Heart left ventricle (tissue), 16 donors: ENCODE data around the gene UBE2U. TPM values are rescaled to one million over a fixed set of nuclear protein-coding genes. Genes with fewer than 3 reads are reported as not detected.

Experiments used
- ATAC-seq, 4 donors: fragments of 200-7000 bp; cut with Tn5 transposase; one replicate each; pipeline ENCODE4 v1.9.1; 2020 to 2022; ENCODE audit warnings: moderate library complexity in 4 of 4, mild to moderate bottlenecking in 3 of 4, moderate number of reproducible peaks in 1 of 4
- DNase-seq, 5 donors: peaks; one replicate each; pipeline ENCODE4 v3.0.0-alpha.2; 2020
- H3K27ac ChIP-seq, 12 donors: fragments of 200-600 bp; sonication (generic) in 4 of 12; one replicate each; pipeline versions ENCODE4 v1.5.0 to v1.8.0; 2016 to 2022; ENCODE audit warnings: mild to moderate bottlenecking in 2 of 12
- H3K27me3 ChIP-seq, 9 donors: fragments of 200-600 bp; sonication (generic) in 2 of 9; one replicate each; pipeline versions ENCODE4 v1.5.1 to v1.8.0; 2016 to 2022; ENCODE audit warnings: mild to moderate bottlenecking in 3 of 9
- H3K36me3 ChIP-seq, 9 donors: fragments of 200-600 bp; sonication (generic) in 2 of 9; one replicate each; pipeline versions ENCODE4 v1.5.0 to v1.8.0; 2018 to 2022; ENCODE audit warnings: mild to moderate bottlenecking in 2 of 9
- H3K4me1 ChIP-seq, 12 donors: fragments of 200-600 bp; sonication (generic) in 4 of 12; one replicate each; pipeline versions ENCODE4 v1.5.0 to v1.8.0; 2016 to 2022; ENCODE audit warnings: mild to moderate bottlenecking in 3 of 12
- H3K4me3 ChIP-seq, 12 donors: fragments of 200-600 bp; sonication (generic) in 4 of 12; one replicate each; pipeline versions ENCODE4 v1.5.0 to v1.8.0; 2017 to 2022; ENCODE audit warnings: mild to moderate bottlenecking in 9 of 12, moderate library complexity in 4 of 12
- H3K9me3 ChIP-seq, 12 donors: fragments of 200-600 bp; sonication (generic) in 4 of 12; one replicate each; pipeline versions ENCODE4 v1.5.0 to v1.8.0; 2016 to 2022; ENCODE audit warnings: mild to moderate bottlenecking in 1 of 12
- CTCF ChIP-seq, 12 donors: fragments of 200-600 bp; sonication (generic) in 4 of 12; IDR thresholded peaks; one replicate each; pipeline versions ENCODE4 v1.5.0 to v1.8.0; 2018 to 2022; ENCODE audit warnings: antibody characterized with exemption in 12 of 12, mild to moderate bottlenecking in 5 of 12
- POLR2A ChIP-seq, 2 donors: fragments of 450-650 bp; IDR thresholded peaks; one replicate each; pipeline ENCODE4 v1.6.1; 2017; ENCODE audit warnings: antibody characterized with exemption in 2 of 2, mild to moderate bottlenecking in 2 of 2, moderate library complexity in 2 of 2
- WGBS, 4 donors: extraction: QIAGEN DNeasy Blood & Tissue Kit in 2 of 4; methylation state at CpG; one replicate each; pipeline versions ENCODE4 v1.1.5 to v1.1.7; 2013 to 2018; 5-methylcytosine and 5-hydroxymethylcytosine counted together
- intact Hi-C, 10 donors: fragments of 100-400 bp; cut with DNase I; formaldehyde crosslinking; loops; one replicate each; pipeline versions ENCODE4 v1.11.1 to v1.14.2; 2022
- polyA plus RNA-seq, 2 donors: library from polyadenylated mRNA; stranded (reverse); fragments of 200-250 nt; gene quantifications; one replicate each; pipeline ENCODE4 v1.2.3, GENCODE V29; 2013
- total RNA-seq, 9 donors: library from RNA; depleted of rRNA in 2 of 9; stranded (reverse); fragments of >200 nt in 2 of 9; fragmentation: NEBNext Ultra II Directional in 3 of 9; extraction: Animal tissue kit (Norgen Biotek cat#: 25700) in 3 of 9; gene quantifications; one replicate each; pipeline versions ENCODE4 v1.1.0 to v1.2.4, GENCODE V29; 2016 to 2023
- donor health status: ischemic (EF 13 %, LVEDD 7.1; RV severe dilation, severe dysfunction).
- donor health status: healthy with polysubstance abuse.
- donor health status: DM: no; HTN: yes; CAD: no.
- donor health status: DM: no; HTN: no; CAD: no.
- donor health status: ischemic (EF 25% LVEDD 6.9; RV normal size, moderate dysfunction).
- donor health status: ischemic (EF 25% LVEDD 5.7; RV mildly dilated, moderate dysfunction).
- donor health status: healthy.
- donor health status: DM: yes; HTN: yes; CAD: no.
- donor health status: ischemic (EF 35%, LVEDD 5.7; RV mildly dilated, moderate dysfunction).
- donor health status: nonischemic (EF 11% LVEDD 7.7; RV severe dilation, severe dysfunction).
- donor health status: DM: yes; HTN: yes; CAD: no.
- donor health status: PGD.
- donor health status: ischemic (EF 29% LVEDD 5.4; RV normal size, mild dysfunction).
- donor health status: nonischemic (EF 23%, LVEDD 6.1; RV moderate dilation, normal function).

Gene UBE2U
- total and polyA plus RNA-seq, 11 donors: 0.19 to 2.7 (median 2.5) TPM; not detected in 8

DNA sequence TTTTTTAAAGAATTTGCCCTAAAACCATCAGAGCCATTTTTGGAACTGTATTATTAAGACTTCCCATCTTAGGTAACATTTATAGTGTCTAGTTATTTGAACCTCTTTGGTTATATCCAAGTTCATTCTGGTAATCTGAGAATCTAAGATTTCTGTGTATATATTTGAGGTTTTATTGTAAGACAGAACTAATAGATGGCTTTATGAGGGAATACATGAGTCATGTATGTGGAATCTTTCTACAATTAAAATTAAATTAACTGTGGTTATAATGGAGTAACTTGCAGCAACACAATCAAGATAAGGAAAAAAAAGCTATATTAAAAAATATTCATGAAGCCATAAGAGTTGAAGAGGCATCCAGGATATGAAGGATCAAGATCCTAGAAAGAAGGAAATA lies 92.1 kb downstream of the UBE2U start:
- ATAC-seq (no peak), DNase-seq (no peak)
- Histone ChIP-seq H3K4me3 (no peak overlapping the region), H3K27me3 (no peaks in the 10 kb centered on the region), H3K27ac (no peak overlapping the region), H3K9me3 (peaks cover 0 to 8% (median 0%) of the 10 kb centered on the region in 12 donors), H3K4me1 (no peaks in the 10 kb centered on the region), H3K36me3 (no peaks in the 10 kb centered on the region)
- TF ChIP-seq CTCF (IDR thresholded peaks at IDR 0.05): no peak
- no peak for TF ChIP-seq POLR2A (IDR thresholded peaks at IDR 0.05)
- intact Hi-C loops: no loop called here

GRCh38 chr1:64296459-64296858 lies 93.0 kb downstream of the UBE2U start:
- Histone ChIP-seq H3K27ac (no peak overlapping the region), H3K27me3 (no peaks in the 10 kb centered on the region), H3K36me3 (no peaks in the 10 kb centered on the region), H3K4me1 (no peaks in the 10 kb centered on the region), H3K9me3 (peaks cover 0 to 8% (median 0%) of the 10 kb centered on the region in 12 donors), H3K4me3 (no peak overlapping the region)
- TF ChIP-seq POLR2A (IDR thresholded peaks at IDR 0.05) (no peak), CTCF (IDR thresholded peaks at IDR 0.05) (no peak)
- no peak for ATAC-seq
- DNase-seq: no peak
- WGBS, 4 donors: 78 to 86% (median 81%) methylated on average over 5 to 8 of the region's 8 CpGs
- intact Hi-C loops: no loop called here

GRCh38 chr1:64302194-64302593 lies 98.8 kb downstream of the UBE2U start:
- no peak overlapping the region for H3K27ac ChIP-seq
- no peaks in the 10 kb centered on the region for H3K4me1 ChIP-seq
- H3K36me3 ChIP-seq: no peaks in the 10 kb centered on the region
- no peak overlapping the region for H3K4me3 ChIP-seq
- intact Hi-C loops: no loop called here
- WGBS, 4 donors: 89 to 95% (median 91%) methylated on average over 3 of the region's 3 CpGs
- H3K27me3 ChIP-seq: no peaks in the 10 kb centered on the region
- ATAC-seq (no peak), DNase-seq (no peak)
- TF ChIP-seq CTCF (IDR thresholded peaks at IDR 0.05) (no peak), POLR2A (IDR thresholded peaks at IDR 0.05) (no peak)
- peaks cover 0 to 7% (median 0%) of the 10 kb centered on the region in 12 donors for H3K9me3 ChIP-seq

- TF ChIP-seq CTCF (IDR thresholded peaks at IDR 0.05): no peak
- no peak for TF ChIP-seq POLR2A (IDR thresholded peaks at IDR 0.05)
- no peaks in the 10 kb centered on the region for H3K36me3 ChIP-seq
- WGBS, 4 donors: 76 to 89% (median 83%) methylated on average over 2 of the region's 2 CpGs
- peaks cover 0 to under 1% (median 0%) of the 10 kb centered on the region in 12 donors for H3K9me3 ChIP-seq
- no peaks in the 10 kb centered on the region for H3K4me1 ChIP-seq
- intact Hi-C loops: no loop called here
- H3K4me3 ChIP-seq: no peak overlapping the region
- DNase-seq: no peak
- no peaks in the 10 kb centered on the region for H3K27me3 ChIP-seq
- no peak for ATAC-seq
- no peak overlapping the region for H3K27ac ChIP-seq
Observed at GRCh38 chr1:64302971-64303370, 99.5 kb downstream of the UBE2U start.
